PC-3 (cell line): ENCODE measurements around the gene DHRS11. TPM values are rescaled to one million over a fixed set of nuclear protein-coding genes. Genes with fewer than 3 reads are reported as not detected.

Experiments
- ATAC-seq: fragments of 200-7000 bp; cut with Tn5 transposase; 2 replicates; pipeline ENCODE4 v1.9.1; 2020; ENCODE audit warnings: mild to moderate bottlenecking, moderate library complexity
- BruUV-seq: library from RNA; stranded (reverse); fragments of 400-500 nt; replicated peaks from 2 replicates; lab custom pipeline; 2021; lab: Mats Ljungman, UMichigan
- CTCF ChIA-PET: fragments of 300-600 bp; sonication (Branson Sonifier 250); formaldehyde crosslinking; loops from one replicate; lab custom pipeline; 2022; ENCODE audit warnings: antibody characterized with exemption; lab: Charles Lee
- POLR2A ChIA-PET: fragments of 300-600 bp; sonication (Branson Sonifier 250); formaldehyde crosslinking; loops from one replicate; lab custom pipeline; 2022; ENCODE audit warnings: antibody characterized with exemption; ENCODE audit not compliant: unreplicated experiment; lab: Charles Lee
- DNase-seq: peaks from one replicate; pipeline ENCODE4 v3.0.0-alpha.2; 2015
- H2AFZ ChIP-seq: fragments of 300-600 bp; sonication (generic); 2 replicates; pipeline ENCODE4 v1.6.0; 2016; ENCODE audit warnings: antibody characterized with exemption, low read length
- H3F3A ChIP-seq: fragments of 300-600 bp; sonication (generic); one replicate; pipeline ENCODE4 v1.6.0; 2017; ENCODE audit warnings: antibody characterized with exemption, low read length, control low read depth, mild to moderate bottlenecking; ENCODE audit not compliant: unreplicated experiment
- H3K27ac ChIP-seq: fragments of 300-600 bp; sonication (generic); 2 replicates; pipeline ENCODE4 v1.5.1; 2016; ENCODE audit warnings: mild to moderate bottlenecking, low read length
- H3K27me3 ChIP-seq: fragments of 300-600 bp; sonication (generic); 2 replicates; pipeline ENCODE4 v1.6.1; 2016; ENCODE audit warnings: low read length, mixed read lengths
- H3K36me3 ChIP-seq: fragments of 300-600 bp; sonication (generic); 2 replicates; pipeline ENCODE4 v1.6.1; 2016; ENCODE audit warnings: low read depth, mixed run types, low read length, mixed read lengths
- H3K4me1 ChIP-seq: fragments of 300-600 bp; sonication (generic); 2 replicates; pipeline ENCODE4 v1.5.1; 2016; ENCODE audit warnings: low read length; ENCODE audit not compliant: insufficient read depth
- H3K4me2 ChIP-seq: fragments of 300-600 bp; sonication (generic); 2 replicates; pipeline ENCODE4 v1.6.0; 2016; ENCODE audit warnings: low read length
- H3K4me3 ChIP-seq: fragments of 300-600 bp; sonication (generic); 2 replicates; pipeline ENCODE4 v1.5.1; 2016; ENCODE audit warnings: mild to moderate bottlenecking, low read length, mixed read lengths
- H3K79me2 ChIP-seq: fragments of 300-600 bp; sonication (generic); 2 replicates; pipeline ENCODE4 v1.6.1; 2017; ENCODE audit warnings: low read length, mixed read lengths
- H3K9ac ChIP-seq: fragments of 300-600 bp; sonication (generic); 2 replicates; pipeline ENCODE4 v1.6.0; 2016; ENCODE audit warnings: mild to moderate bottlenecking, low read length
- H3K9me2 ChIP-seq: fragments of 300-600 bp; sonication (generic); replicated peaks from 2 replicates; pipeline ENCODE4 v1.6.1; 2016; ENCODE audit warnings: mixed run types, low read length, mixed read lengths
- H3K9me3 ChIP-seq: fragments of 300-600 bp; sonication (generic); 2 replicates; pipeline ENCODE4 v1.6.1; 2016; ENCODE audit warnings: low read length, mixed read lengths
- H4K20me1 ChIP-seq: fragments of 300-600 bp; sonication (generic); 2 replicates; pipeline ENCODE4 v1.6.1; 2016; ENCODE audit warnings: low read length, mixed read lengths
- EZH2 ChIP-seq: fragments of 300-600 bp; sonication (generic); IDR thresholded peaks from one replicate; pipeline ENCODE4 v1.6.1; 2017; ENCODE audit warnings: antibody characterized with exemption, mild to moderate bottlenecking, low read length; ENCODE audit not compliant: unreplicated experiment
- EZH2phosphoT487 ChIP-seq: fragments of 300-600 bp; sonication (generic); IDR thresholded peaks from 2 replicates; pipeline ENCODE4 v1.6.1; 2018; ENCODE audit warnings: mild to moderate bottlenecking, antibody characterized with exemption, low read length, borderline replicate concordance
- intact Hi-C: fragments of 100-400 bp; cut with micrococcal nuclease; formaldehyde crosslinking; loops from 2 replicates; pipeline ENCODE4 v1.9.0; 2023
- total RNA-seq: library from RNA; depleted of rRNA; stranded (reverse); fragments of >200 nt; gene quantifications from 2 replicates; pipeline ENCODE4 v1.2.3, GENCODE V29; 2014
- TF ChIP-seq, protein P1 (sequence below): fragments of 300-600 bp; sonication (generic); conservative IDR thresholded peaks from 2 replicates; pipeline ENCODE4 v1.5.1; 2017; ENCODE audit warnings: antibody characterized with exemption, low read depth, mild to moderate bottlenecking, low read length

The DHRS11 gene
- total RNA-seq, 1 experiment from 2014 or later: 14.8 TPM

- H3K36me3 ChIP-seq: no peaks in the 10 kb centered on the region
Observed at GRCh38 chr17:36614081-36614480, 22.4 kb downstream of the DHRS11 start.

GRCh38 chr17:36614933-36615332 lies 23.3 kb downstream of the DHRS11 start:
- POLR2A ChIA-PET: no interaction called here
- Histone ChIP-seq H3K27me3 (no peaks in the 10 kb centered on the region), H3K36me3 (no peaks in the 10 kb centered on the region), H3K4me2 (no peak overlapping the region), H3K79me2 (no peaks in the 10 kb centered on the region), H4K20me1 (no peaks in the 10 kb centered on the region), H2AFZ (no peak overlapping the region), H3K4me1 (no peaks in the 10 kb centered on the region), H3K27ac (no peak overlapping the region), H3K9me3 (no peaks in the 10 kb centered on the region), H3K9ac (no peak overlapping the region), H3K4me3 (no peak overlapping the region), H3F3A (no peaks in the 10 kb centered on the region), H3K9me2 (no peaks in the 10 kb centered on the region)
- no peak for DNase-seq
- no peak for ATAC-seq
- CTCF ChIA-PET: no interaction called here
- TF ChIP-seq, protein P1, sequence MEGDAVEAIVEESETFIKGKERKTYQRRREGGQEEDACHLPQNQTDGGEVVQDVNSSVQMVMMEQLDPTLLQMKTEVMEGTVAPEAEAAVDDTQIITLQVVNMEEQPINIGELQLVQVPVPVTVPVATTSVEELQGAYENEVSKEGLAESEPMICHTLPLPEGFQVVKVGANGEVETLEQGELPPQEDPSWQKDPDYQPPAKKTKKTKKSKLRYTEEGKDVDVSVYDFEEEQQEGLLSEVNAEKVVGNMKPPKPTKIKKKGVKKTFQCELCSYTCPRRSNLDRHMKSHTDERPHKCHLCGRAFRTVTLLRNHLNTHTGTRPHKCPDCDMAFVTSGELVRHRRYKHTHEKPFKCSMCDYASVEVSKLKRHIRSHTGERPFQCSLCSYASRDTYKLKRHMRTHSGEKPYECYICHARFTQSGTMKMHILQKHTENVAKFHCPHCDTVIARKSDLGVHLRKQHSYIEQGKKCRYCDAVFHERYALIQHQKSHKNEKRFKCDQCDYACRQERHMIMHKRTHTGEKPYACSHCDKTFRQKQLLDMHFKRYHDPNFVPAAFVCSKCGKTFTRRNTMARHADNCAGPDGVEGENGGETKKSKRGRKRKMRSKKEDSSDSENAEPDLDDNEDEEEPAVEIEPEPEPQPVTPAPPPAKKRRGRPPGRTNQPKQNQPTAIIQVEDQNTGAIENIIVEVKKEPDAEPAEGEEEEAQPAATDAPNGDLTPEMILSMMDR: no peak
- TF ChIP-seq EZH2 (no peak), EZH2phosphoT487 (no peak)
- intact Hi-C loops: no loop called here
- BruUV-seq: no TSS peak

More at GRCh38 chr17:36614081-36614480, 22.4 kb downstream of the DHRS11 start:
- H3K4me2 ChIP-seq: no peak overlapping the region
- no peaks in the 10 kb centered on the region for H3F3A ChIP-seq
- H3K4me1 ChIP-seq: no peaks in the 10 kb centered on the region
- no peak overlapping the region for H3K27ac ChIP-seq
- no peaks in the 10 kb centered on the region for H3K27me3 ChIP-seq
- no peaks in the 10 kb centered on the region for H3K79me2 ChIP-seq
- H4K20me1 ChIP-seq: no peaks in the 10 kb centered on the region
- H3K4me3 ChIP-seq: no peak overlapping the region
- POLR2A ChIA-PET: no interaction called here
- intact Hi-C loops: no loop called here
- ATAC-seq (no peak), DNase-seq (no peak)
- no TSS peak for BruUV-seq
- H3K9me3 ChIP-seq: no peaks in the 10 kb centered on the region
- no peak overlapping the region for H3K9ac ChIP-seq
- no peak for TF ChIP-seq EZH2phosphoT487
- TF ChIP-seq, protein P1: no peak
- TF ChIP-seq EZH2: no peak
- CTCF ChIA-PET: no interaction called here
- H3K9me2 ChIP-seq: no peaks in the 10 kb centered on the region
- H2AFZ ChIP-seq: no peak overlapping the region

GRCh38 chr17:36616061-36617029 lies 24.7 kb downstream of the DHRS11 start:
- Histone ChIP-seq H3K79me2 (no peaks in the 10 kb centered on the region), H3K27me3 (no peaks in the 10 kb centered on the region), H3K4me1 (no peaks in the 10 kb centered on the region), H3K27ac (no peak overlapping the region), H3K9me2 (no peaks in the 10 kb centered on the region), H4K20me1 (no peaks in the 10 kb centered on the region), H2AFZ (no peak overlapping the region), H3K4me2 (no peak overlapping the region), H3K9me3 (no peaks in the 10 kb centered on the region), H3K4me3 (no peak overlapping the region), H3K9ac (no peak overlapping the region), H3K36me3 (no peaks in the 10 kb centered on the region), H3F3A (no peaks in the 10 kb centered on the region)
- ChIA-PET CTCF (no interaction called here), POLR2A (no interaction called here)
- intact Hi-C loops: no loop called here
- no peak for ATAC-seq
- TF ChIP-seq, protein P1: no peak
- TF ChIP-seq EZH2: no peak
- TF ChIP-seq EZH2phosphoT487: no peak
- DNase-seq: no peak
- BruUV-seq: no TSS peak
